Measurements from ENCODE around the gene GRIN1. TPM values are rescaled to one million over a fixed set of nuclear protein-coding genes. Genes with fewer than 3 reads are reported as not detected.

The GRIN1 gene
- total RNA-seq, 1 experiment from 2014 or later, result 0.29 TPM

- no peak for DNase-seq (ENCODE audit: low read depth)
Measured at GRCh38 chr9:137147793-137148160, 8.8 kb downstream of the GRIN1 start.

DNA sequence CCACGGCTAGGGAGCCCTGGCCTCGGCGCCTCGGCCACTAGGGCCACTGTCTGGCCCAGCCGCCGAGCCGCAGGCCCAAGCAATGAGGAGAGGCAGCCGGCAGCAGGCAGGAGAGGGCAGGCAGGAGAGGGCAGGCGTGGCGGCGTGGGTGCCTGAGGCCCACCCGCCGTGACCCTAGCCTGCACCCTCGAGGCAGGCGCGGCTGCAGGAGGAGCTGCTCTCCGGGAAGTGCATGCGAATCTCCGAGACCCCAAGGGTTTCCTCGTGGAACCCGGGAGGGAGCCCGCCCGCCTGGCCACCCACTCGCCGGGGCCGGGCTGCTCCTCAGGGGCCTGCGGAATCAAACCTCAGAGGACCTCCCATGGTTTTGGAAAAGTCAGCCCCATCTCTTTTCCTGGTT is 9.3 kb downstream of the GRIN1 start:
- DNase-seq (ENCODE audit: low read depth), result no peak

DNA sequence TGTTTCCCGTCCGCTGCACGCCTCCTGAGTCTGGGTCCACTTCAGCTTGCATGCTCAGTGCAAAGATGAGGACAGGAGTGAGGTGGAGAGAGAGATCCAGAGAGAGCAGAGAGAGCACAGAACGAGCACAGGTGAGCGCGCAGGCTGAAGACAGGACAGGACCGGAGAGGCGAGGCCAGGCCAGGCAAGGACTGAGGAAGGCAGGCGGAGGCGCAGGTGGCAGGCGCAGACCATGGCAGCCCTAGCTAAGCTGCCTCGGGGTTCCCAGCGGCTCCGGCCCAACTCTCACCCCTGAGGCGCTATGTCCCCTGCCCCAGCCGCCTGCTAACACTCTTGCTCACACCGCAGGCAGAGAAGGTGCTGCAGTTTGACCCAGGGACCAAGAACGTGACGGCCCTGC is 9.7 kb downstream of the GRIN1 start:
- no peak for DNase-seq (ENCODE audit: low read depth)

- no peak for DNase-seq (ENCODE audit: low read depth)
Measured at GRCh38 chr9:137149363-137149762, 10.4 kb downstream of the GRIN1 start.

DNA sequence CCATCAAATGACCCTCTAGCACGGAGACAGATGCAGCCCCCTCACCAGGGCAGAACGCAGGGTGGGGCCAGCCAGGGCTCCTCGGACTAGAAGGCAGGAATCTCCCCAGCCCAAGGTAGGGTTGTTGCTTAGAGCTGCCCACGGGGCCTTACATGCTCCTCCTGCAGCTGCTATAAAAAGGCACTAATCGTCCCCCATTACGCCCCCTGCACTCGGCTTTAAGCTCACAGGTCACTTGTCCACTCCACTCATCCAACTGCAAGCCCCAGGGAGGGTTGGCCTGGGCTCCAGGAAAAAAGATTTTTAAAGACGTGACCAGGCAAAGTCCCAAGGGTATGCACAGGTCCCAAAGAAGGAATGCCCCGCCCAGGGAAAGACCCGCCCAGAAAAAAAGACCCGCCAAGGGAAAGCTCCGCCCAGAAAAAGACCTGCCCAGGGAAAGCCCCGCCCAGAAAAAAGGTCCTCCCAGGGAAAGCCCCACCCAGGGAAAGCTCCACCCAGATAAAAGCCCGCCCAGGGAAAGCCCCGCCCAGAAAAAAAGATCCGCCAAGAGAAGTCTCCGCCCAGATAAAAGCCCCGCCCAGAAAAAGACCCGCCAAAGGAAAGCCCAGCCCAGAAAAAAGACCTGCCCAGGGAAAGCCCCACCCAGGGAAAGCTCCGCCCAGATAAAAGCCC is 11.1 kb downstream of the GRIN1 start:
- DNase-seq (ENCODE audit: low read depth), result no peak

GRCh38 chr9:137150617-137151457 is 11.9 kb downstream of the GRIN1 start:
- DNase-seq (ENCODE audit: low read depth), result no peak

GRCh38 chr9:137152844-137153405 is 14.0 kb downstream of the GRIN1 start:
- DNase-seq (ENCODE audit: low read depth), result no peak

DNA sequence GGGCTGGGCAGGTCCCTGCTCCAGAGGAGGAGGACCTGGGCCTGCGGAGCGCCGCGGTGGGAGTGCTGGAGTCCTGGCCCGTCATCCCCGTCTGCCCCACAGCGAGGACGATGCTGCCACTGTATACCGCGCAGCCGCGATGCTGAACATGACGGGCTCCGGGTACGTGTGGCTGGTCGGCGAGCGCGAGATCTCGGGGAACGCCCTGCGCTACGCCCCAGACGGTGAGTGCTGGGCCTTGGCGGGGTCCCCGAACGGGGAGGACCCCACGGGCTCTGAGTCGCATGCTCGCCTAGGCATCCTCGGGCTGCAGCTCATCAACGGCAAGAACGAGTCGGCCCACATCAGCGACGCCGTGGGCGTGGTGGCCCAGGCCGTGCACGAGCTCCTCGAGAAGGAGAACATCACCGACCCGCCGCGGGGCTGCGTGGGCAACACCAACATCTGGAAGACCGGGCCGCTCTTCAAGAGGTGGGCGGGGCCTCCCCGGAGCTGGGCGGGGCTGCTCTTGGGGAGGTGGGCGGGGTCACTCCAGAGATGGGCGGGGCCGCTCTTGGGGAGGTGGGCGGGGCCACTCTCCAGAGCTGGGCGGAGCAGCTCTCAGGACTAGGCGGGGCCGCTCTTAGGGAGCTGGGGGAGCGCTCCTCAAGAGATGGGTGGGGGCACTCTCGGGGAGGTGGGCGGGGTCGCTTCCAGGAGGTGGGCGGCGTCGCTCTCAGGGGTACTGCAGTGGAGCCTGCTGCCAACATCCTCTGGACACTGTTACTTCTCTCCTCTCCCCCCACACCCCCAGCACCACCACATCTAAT is 17.8 kb downstream of the GRIN1 start:
- DNase-seq (ENCODE audit: low read depth), result no peak

DNA sequence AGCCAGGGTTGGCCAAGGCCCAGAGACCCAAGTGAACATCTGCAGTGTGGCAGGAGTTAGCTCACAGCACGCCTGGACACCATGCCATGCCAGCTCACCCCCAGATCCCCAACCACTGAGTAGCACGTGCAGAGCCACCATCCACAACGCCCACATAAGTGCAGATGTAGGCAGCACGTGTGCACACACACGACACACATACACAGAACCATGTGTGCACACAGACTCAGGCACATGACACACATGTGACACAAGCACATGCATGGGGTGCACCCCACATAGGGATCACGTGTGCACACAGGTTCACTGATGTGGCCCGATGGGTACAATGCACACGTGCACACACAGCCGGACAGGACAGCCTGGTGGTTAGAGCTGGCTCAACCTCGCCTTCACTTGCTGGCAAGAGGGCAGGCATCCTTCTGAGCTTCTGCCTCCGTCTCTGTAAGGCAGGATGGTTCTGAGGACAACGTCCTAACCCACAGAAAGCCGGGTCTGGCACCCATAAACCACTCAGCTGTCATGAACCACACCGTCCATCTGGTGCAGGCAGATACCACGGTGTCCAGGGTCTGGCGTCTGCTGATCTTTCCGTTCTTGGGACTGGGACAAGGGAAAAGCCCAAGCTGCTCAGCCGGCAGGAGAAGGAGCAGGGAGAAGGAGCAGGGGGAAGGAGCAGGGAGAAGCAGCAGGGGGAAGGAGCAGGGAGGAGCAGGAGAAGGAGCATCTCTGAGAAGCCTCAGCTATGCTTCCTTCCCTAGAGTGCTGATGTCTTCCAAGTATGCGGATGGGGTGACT is 18.9 kb downstream of the GRIN1 start:
- DNase-seq (ENCODE audit: low read depth), result no peak

DNA sequence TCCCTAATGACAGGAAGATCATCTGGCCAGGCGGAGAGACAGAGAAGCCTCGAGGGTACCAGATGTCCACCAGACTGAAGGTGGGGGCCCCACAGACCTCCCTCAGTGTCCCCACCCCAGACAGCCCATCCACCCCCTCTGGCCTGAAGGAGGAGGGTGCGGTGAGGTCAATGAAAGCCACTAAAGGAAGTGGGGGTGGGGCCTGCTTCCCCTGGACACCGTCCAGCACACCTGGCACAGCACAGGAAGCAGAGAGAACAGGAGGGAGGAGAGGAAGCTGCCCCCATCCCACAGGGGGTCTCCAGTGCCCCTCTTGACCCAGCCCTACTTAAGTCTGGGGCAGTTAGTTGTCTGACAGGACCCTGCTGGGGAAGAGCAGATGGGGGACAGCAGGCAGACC is 19.7 kb downstream of the GRIN1 start:
- DNase-seq (ENCODE audit: low read depth), result no peak

GRCh38 chr9:137159105-137160053 is 20.4 kb downstream of the GRIN1 start:
- no peak for DNase-seq (ENCODE audit: low read depth)

DNA sequence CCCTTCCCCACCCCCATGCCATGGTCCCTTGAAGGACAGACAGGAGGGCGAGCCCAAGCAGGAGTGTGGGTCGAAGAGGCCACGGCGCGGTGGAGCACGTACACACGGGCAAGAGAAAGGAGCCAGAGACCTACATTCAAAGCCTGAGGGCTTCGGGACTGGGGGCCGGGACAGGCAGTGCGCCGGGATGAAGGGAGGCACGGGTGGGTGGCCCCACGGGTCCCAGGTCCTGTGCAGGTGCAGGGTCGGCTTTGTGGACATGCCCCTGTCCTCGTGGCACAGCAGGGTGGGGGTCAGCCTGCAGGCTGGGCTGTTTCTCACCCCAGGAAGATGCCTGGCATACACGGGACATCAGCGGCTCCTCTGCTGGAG is 21.1 kb downstream of the GRIN1 start:
- DNase-seq (ENCODE audit: low read depth), result no peak

GRCh38 chr9:137160716-137161557 is 22.0 kb downstream of the GRIN1 start:
- no peak for DNase-seq (ENCODE audit: low read depth)

DNA sequence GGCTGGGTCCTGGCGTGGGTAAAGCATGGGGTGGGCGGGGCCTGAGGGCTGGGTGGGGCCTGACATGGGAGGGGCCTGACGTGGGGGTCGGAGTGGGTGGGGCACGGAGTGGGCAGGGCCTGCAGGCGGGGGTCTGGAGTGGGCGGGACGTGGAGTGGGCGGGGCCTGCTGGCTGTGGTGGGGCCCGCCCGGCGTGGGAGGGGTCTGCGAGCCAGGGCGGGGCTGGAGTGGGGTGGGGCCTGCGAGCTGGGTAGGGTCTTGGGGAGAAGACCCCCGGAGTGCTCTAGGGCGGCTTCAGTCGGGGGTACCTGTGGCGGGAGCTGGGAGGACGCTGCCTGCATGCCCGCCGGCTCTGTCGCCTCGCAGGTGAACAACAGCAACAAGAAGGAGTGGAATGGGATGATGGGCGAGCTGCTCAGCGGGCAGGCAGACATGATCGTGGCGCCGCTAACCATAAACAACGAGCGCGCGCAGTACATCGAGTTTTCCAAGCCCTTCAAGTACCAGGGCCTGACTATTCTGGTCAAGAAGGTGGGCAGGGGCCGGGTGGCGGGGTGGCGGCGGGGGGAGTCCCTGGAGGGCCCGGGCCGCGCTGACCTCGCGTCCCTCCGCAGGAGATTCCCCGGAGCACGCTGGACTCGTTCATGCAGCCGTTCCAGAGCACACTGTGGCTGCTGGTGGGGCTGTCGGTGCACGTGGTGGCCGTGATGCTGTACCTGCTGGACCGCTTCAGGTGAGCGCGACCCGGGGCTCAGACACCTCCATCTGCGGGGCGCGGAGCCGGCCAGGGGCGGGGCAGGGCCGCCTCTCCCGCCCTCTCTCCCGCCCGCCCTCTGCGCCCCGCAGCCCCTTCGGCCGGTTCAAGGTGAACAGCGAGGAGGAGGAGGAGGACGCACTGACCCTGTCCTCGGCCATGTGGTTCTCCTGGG is 22.9 kb downstream of the GRIN1 start:
- no peak for DNase-seq (ENCODE audit: low read depth)

DNA sequence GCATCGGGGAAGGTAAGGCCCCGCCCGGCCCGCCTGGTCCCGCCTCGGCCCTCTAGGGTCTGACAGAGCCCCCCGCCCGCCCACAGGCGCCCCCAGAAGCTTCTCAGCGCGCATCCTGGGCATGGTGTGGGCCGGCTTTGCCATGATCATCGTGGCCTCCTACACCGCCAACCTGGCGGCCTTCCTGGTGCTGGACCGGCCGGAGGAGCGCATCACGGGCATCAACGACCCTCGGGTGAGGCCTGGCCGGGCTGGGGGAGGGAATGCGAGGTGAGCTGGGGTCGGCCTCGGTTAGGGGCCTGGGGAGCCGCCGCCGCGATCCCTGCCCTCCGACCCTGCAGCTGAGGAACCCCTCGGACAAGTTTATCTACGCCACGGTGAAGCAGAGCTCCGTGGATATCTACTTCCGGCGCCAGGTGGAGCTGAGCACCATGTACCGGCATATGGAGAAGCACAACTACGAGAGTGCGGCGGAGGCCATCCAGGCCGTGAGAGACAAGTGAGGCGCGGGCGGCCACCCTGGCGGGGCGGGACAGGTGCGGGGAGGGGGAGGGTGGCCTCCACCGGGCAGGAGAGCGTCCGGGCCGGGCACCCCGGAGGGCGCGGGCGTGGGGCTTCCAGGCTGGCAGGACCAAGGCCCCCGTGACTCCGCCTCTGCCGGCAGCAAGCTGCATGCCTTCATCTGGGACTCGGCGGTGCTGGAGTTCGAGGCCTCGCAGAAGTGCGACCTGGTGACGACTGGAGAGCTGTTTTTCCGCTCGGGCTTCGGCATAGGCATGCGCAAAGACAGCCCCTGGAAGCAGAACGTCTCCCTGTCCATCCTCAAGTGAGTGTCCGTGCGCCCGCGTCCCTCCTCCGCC is 23.8 kb downstream of the GRIN1 start:
- DNase-seq (ENCODE audit: low read depth), result no peak

- no peak for DNase-seq (ENCODE audit: low read depth)
Measured at GRCh38 chr9:137163365-137163715, 24.4 kb downstream of the GRIN1 start.

DNA sequence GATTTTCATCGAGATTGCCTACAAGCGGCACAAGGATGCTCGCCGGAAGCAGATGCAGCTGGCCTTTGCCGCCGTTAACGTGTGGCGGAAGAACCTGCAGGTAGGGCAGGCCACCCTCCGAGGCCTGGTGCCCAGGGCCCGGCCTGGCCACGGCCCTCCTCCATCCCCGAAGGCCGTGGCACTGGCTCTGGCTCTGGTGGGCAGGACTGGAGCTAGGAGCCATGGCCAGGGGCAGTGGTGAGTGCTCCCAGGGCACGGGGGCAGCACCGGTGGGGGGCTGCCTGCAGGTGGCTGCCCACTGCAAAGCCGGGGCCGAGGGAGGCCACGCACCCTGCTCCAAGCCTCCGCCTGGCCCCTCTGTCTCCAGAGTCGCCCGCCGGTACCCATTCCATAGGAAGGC is 24.9 kb downstream of the GRIN1 start:
- DNase-seq (ENCODE audit: low read depth), result no peak
